SKM-1 (cell line): Measurements from ENCODE around the gene GLDN.
"Not testable (repeated sequence)": the region's sequence is repeated elsewhere in the genome, so short reads cannot be mapped to it uniquely, and the experiment has no call there.

Source experiments
- DNase-seq: peaks from one replicate; lab custom pipeline; 2025; ENCODE audit not compliant: unreplicated experiment; lab: John Stamatoyannopoulos, UW

The GLDN gene

DNA sequence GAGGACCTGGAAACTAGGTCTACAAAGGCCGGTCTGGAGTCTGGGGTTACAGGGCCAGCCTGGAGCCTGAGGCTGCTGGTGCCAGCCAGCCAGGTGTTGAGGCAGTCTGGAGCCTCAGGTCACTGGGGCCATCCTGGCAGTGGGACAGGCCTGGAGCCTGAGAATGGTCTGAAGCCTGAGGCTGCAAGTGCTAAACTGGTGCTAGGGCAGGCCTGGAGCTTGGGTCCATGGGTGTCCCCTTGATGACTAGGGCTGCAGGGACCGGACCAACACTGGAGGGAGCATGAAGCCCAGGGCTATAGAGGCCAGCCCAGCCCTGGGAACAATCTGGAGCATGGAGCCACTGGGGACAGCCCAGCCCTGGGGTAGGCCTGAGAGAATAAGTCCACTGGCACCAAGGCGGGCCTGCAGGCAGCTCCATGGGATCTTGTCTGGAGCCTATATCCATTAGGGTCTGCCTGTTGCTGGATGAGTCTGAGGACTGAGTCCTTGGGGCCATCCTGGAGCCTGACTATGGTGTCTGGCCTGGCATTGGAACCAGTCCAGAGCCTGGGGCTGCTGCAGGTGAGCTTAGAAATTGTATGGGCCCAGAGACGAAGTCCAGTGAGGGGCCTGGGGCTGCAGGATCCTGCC lies 101.9 kb downstream of the GLDN start:
- DNase-seq, result no peak

DNA sequence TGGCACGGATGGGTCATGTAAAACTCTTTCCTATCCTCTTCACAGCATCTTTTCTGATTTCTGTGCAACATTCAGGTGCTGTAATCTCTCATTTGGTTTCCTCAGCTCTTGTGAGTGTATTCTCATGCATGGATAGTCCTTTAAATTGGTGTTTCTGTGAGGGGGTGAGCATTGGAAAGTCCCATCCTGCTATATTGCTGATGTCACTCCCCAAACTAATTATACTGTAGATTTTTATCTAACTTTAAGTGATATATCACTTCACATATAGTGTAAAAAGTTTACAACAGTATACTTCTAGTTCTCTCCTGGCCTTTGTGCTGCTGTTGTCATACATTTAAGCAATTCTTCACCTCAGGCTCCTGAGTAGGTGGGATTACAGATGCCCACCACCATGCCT lies 102.7 kb downstream of the GLDN start:
- DNase-seq, result no peak

DNA sequence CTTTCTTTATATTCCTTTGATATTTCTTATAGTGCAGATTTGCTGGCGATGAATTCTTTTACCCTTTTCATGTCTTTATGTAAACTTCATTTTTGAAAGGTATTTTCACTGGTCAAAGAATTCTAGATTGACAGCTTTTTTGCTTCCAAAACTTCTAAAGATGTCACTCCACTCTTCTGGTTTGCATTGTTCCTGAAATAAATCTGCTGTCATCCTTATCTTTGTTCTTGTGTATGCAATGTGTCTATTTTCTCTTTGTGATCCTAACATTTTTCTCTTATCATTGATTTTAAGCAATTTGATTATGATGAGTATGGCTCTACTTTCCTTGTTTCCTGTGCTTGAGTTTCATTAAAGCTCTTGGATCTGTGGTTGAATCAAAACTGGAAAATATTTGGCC lies 103.4 kb downstream of the GLDN start:
- no peak for DNase-seq

DNA sequence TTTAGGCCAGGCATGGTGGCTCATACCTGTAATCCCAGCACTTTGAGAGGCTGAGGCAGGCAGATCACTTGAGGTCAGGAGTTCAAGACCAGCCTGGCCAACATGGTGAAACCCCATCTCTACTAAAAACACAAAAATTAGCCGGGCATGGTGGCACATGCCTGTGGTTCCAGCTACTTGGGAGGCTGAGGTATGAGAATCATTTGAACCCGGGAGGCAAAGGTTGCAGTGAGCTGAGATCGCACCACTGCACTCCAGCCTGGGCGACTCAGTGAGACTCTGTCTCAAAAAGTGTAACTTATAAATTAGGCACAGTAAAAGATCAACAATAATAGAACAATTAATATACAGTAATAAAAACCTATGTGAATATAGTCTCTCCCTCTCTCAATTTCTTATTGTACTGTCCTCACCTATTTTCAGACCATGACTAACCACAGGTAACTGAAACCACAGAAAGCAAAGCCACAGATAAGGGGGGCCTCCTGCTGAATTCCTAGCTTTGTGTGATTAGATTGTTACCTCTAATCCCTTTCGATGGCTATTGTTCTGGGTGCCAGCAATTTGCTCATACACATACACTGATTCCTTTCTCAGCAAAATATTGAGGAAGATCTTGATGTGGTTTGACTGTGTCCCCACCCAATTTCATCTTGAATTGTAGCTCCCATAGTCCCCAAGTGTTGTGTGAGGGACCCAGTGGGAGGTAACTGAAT lies 104.7 kb downstream of the GLDN start:
- DNase-seq, result not testable (repeated sequence)

DNA sequence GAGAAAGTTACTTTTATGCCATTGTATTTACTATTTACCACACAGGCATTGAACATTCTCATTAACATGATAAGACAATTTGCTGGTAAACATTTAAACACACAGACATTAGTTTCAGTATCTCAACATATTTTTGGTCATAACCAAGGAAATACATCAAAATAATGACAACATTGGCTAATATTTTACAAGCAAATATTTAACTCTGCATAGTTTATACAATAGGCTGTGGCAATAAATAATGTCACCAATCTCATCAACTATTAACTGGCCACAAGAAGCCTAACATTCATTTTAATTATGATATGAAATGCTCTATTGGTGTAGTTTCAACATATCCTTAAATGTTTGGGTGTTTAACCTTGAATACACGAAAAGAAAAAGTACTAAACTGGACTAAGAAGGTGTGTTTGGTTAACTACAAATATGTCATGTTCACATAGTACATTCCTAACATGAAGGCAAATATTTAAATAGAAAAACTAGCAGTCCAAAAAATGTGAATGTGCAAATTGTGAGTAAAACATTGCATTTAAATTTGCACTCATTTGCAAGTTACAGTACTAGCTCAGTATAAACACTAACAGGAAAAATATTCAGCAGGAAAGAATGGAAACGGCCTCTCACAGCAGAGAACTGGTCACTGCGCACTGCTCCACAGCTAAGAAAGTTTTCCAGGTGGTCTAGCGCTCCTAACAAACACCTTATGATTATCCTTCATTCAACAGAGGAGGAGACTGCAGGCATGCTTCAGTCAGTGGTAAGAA lies 106.6 kb downstream of the GLDN start:
- DNase-seq, result no peak

DNA sequence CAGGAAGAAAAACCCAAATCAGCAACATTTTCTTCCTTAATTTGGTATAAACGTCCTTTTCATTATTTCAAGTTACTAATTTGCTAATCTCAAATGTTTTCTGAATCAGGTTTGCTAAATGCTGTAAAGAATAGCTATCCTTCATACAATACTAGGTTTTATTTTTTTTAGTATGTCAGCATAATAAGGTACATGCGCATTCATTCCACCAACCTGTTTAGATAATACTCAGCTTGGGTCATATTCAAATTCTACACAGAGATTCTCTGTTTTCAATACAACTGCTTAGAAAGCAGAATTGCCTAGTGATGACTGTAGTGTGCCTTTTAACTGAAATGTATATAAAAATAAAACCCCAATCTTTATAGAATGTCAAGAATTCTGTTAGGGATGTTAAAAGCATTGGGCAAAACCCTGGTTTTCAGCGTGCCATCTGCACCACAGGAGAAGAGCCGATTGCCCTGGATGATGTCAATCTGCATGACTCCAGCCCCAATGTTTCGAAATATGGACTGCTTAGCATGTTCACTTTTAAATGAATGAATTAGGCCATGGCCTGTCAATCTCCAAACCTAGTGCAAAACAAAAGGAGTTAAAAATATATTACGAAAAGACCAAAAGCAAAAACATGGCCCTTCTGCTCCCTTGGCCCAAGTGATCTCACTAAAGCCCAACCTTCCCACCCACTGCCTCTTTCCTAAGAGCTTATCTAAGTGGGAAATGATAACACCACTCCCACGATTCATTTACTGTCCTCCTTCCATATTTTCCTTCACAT lies 107.4 kb downstream of the GLDN start:
- no peak for DNase-seq

DNA sequence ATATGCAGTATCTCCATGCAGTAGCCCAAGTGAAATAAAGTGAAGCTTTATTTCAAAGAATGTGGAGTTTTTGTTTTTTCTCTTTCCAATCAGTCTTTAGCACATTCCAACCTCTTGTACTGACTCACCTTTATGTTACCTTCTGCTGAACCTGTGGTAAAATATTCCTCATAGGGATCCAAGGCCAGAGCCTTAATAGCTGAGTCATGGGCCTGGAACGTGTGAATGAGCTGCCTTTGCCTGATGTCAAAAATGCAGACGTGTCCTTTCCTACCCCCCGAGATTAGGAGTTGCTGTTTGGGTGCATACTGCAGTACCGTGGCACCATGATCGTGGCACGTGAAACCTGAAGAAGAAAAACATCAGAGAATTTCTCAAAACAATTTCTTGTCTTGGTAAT lies 108.5 kb downstream of the GLDN start:
- DNase-seq, result no peak
